Measurements from ENCODE around the gene SDCCAG8.

DNA sequence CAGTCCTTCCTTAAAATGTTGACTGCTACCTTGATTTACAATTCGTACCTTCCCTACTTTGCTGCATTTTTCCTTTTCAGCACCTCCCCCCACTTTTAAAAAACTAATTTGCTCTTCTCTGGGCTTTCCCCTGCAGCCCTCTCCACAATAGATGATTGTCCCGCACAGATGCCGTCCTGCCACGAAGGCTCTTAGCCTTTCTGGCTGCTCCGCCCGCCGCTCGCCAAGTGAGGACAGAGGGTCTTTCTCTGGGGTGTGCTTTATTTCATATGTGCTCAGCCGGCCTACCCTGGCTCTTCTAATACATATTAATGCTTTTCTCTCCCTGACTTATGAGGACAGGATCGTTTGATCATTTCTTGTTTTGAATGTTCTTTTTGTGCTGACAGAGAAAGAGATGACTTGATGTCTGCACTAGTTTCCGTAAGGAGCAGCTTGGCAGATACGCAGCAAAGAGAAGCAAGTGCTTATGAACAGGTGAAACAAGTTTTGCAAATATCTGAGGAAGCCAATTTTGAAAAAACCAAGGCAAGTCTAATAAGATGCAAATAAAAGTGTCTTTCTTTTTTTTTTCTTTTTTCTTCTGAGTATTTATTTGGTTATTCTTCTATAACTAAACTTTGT lies 60.6 kb downstream of the SDCCAG8 start:
- TF ChIP-seq CTCF (IDR thresholded peaks at IDR 0.05; ENCODE audit: low read depth, low read length) (no peak), POLR2A (IDR thresholded peaks at IDR 0.05; ENCODE audit: extremely low read depth, insufficient read length) (no peak), MYC (IDR thresholded peaks at IDR 0.05; ENCODE audit: low read depth, low read length) (no peak)
